ENCODE results near the gene LETM1. TPM values are rescaled to one million over a fixed set of nuclear protein-coding genes. Genes with fewer than 3 reads are reported as not detected.

The LETM1 gene
- total RNA-seq, 1 experiment from 2014 or later: 63.9 TPM

- intact Hi-C loops (cut with micrococcal nuclease; ENCODE audit: unreplicated experiment): loop anchor here (5.0 kb wide), 1 partner anchor 39 kb away; no protein-coding TSS in a partner anchor
- POLR2A ChIA-PET: no interaction called here
- no peak overlapping the region for H3K4me3 ChIP-seq (ENCODE audit: low read depth, low read length)
Observed at GRCh38 chr4:1873291-1873690, 17.3 kb upstream of the LETM1 start.

GRCh38 chr4:1872870-1873269 is 16.9 kb upstream of the LETM1 start:
- H3K4me3 ChIP-seq (ENCODE audit: low read depth, low read length): peak overlapping the region; percentile 47; the same call in 1 of the 2 replicates
- peak overlapping the region; percentile 79 for H3K4me3 Mint-ChIP-seq (ENCODE audit: unreplicated experiment)
- H3K9me3 ChIP-seq: no peaks in the 10 kb centered on the region
- peaks cover 16% of the 10 kb centered on the region for H3K36me3 Mint-ChIP-seq (ENCODE audit: insufficient read depth, unreplicated experiment)
- H3K27ac Mint-ChIP-seq (ENCODE audit: unreplicated experiment): no peak overlapping the region
- DNase-seq: no peak
- no peaks in the 10 kb centered on the region for H3K36me3 ChIP-seq (ENCODE audit: control insufficient read depth, insufficient read depth, low read length)
- intact Hi-C loops (cut with micrococcal nuclease; ENCODE audit: unreplicated experiment): loop anchor here (5.0 kb wide), 1 partner anchor 39 kb away; no protein-coding TSS in a partner anchor
- H3K27me3 Mint-ChIP-seq (ENCODE audit: insufficient read depth, unreplicated experiment): no peaks in the 10 kb centered on the region
- H3K4me1 Mint-ChIP-seq (ENCODE audit: low read depth, unreplicated experiment): peaks cover 17% of the 10 kb centered on the region
- peaks cover 44% of the 10 kb centered on the region for H3K4me1 ChIP-seq
- CTCF ChIA-PET: interaction anchor here (0.9 kb wide), 1 partner anchor 38 kb away, joined by 3 read pairs; no protein-coding TSS in a partner anchor
- TSS peak; percentile 42 for BruUV-seq (replicated peaks)
- TF ChIP-seq CTCF (IDR thresholded peaks at IDR 0.05; ENCODE audit: insufficient read depth in 1 of 2, low read depth in 1 of 2, low read length in 1 of 2, severe bottlenecking in 1 of 2, unreplicated experiment in 1 of 2): no peak
- no peaks in the 10 kb centered on the region for H3K9me3 Mint-ChIP-seq (ENCODE audit: unreplicated experiment)
- POLR2A ChIA-PET: no interaction called here
- H3K27me3 ChIP-seq (replicated peaks; ENCODE audit: control insufficient read depth, insufficient read depth, low read length): no peaks in the 10 kb centered on the region

More at GRCh38 chr4:1873291-1873690, 17.3 kb upstream of the LETM1 start:
- no peak for TF ChIP-seq CTCF (IDR thresholded peaks at IDR 0.05; ENCODE audit: insufficient read depth in 1 of 2, low read depth in 1 of 2, low read length in 1 of 2, severe bottlenecking in 1 of 2, unreplicated experiment in 1 of 2)
- Histone ChIP-seq H3K9me3 (no peaks in the 10 kb centered on the region), H3K4me1 (peaks cover 42% of the 10 kb centered on the region), H3K27me3 (replicated peaks; ENCODE audit: control insufficient read depth, insufficient read depth, low read length) (no peaks in the 10 kb centered on the region), H3K36me3 (ENCODE audit: control insufficient read depth, insufficient read depth, low read length) (no peaks in the 10 kb centered on the region)
- Mint-ChIP-seq H3K4me1 (ENCODE audit: low read depth, unreplicated experiment) (peaks cover 18% of the 10 kb centered on the region), H3K36me3 (ENCODE audit: insufficient read depth, unreplicated experiment) (peaks cover 16% of the 10 kb centered on the region), H3K9me3 (ENCODE audit: unreplicated experiment) (no peaks in the 10 kb centered on the region), H3K27ac (ENCODE audit: unreplicated experiment) (no peak overlapping the region), H3K4me3 (ENCODE audit: unreplicated experiment) (peak overlapping the region; percentile 79), H3K27me3 (ENCODE audit: insufficient read depth, unreplicated experiment) (no peaks in the 10 kb centered on the region)
- BruUV-seq (replicated peaks): no TSS peak
- no peak for DNase-seq
- CTCF ChIA-PET: no interaction called here

- Histone ChIP-seq H3K4me3 (ENCODE audit: low read depth, low read length) (peak overlapping the region; percentile 47), H3K9me3 (no peaks in the 10 kb centered on the region), H3K36me3 (ENCODE audit: control insufficient read depth, insufficient read depth, low read length) (no peaks in the 10 kb centered on the region), H3K4me1 (peaks cover 48% of the 10 kb centered on the region), H3K27me3 (replicated peaks; ENCODE audit: control insufficient read depth, insufficient read depth, low read length) (no peaks in the 10 kb centered on the region)
- H3K9me3 Mint-ChIP-seq (ENCODE audit: unreplicated experiment): no peaks in the 10 kb centered on the region
- CTCF ChIA-PET: no interaction called here
- no peaks in the 10 kb centered on the region for H3K27me3 Mint-ChIP-seq (ENCODE audit: insufficient read depth, unreplicated experiment)
- peak overlapping the region; percentile 24 for H3K4me3 Mint-ChIP-seq (ENCODE audit: unreplicated experiment)
- POLR2A ChIA-PET: no interaction called here
- intact Hi-C loops (cut with micrococcal nuclease; ENCODE audit: unreplicated experiment): loop anchor here (2.0 to 5.0 kb wide), 2 partner anchors 27 to 41 kb away; no protein-coding TSS in a partner anchor
- TF ChIP-seq CTCF (IDR thresholded peaks at IDR 0.05; ENCODE audit: insufficient read depth in 1 of 2, low read depth in 1 of 2, low read length in 1 of 2, severe bottlenecking in 1 of 2, unreplicated experiment in 1 of 2): no peak
- peaks cover 14% of the 10 kb centered on the region for H3K36me3 Mint-ChIP-seq (ENCODE audit: insufficient read depth, unreplicated experiment)
- H3K27ac Mint-ChIP-seq (ENCODE audit: unreplicated experiment): no peak overlapping the region
- DNase-seq: peak in 1 of 2 experiments; percentile 65
- no TSS peak for BruUV-seq (replicated peaks)
- peaks cover 18% of the 10 kb centered on the region for H3K4me1 Mint-ChIP-seq (ENCODE audit: low read depth, unreplicated experiment)
Observed at GRCh38 chr4:1871471-1872021, 15.6 kb upstream of the LETM1 start.
